Mesodermal cell (in vitro differentiated cells): ENCODE measurements around the gene CRYBA2.
A peak's percentile ranks its signal among the peaks of the same experiment; 100 is the strongest.

Experiments
- H3K27ac ChIP-seq: 2 replicates; pipeline ENCODE4 v1.7.0; 2013; ENCODE audit warnings: mild to moderate bottlenecking, low read depth, low read length, moderate library complexity; ENCODE audit not compliant: severe bottlenecking
- H3K36me3 ChIP-seq: 2 replicates; pipeline ENCODE4 v1.7.1; 2013; ENCODE audit warnings: mild to moderate bottlenecking, low read length, moderate library complexity; ENCODE audit not compliant: control insufficient read depth, insufficient read depth
- H3K4me1 ChIP-seq: one replicate; pipeline ENCODE4 v1.7.1; 2013; ENCODE audit warnings: mild to moderate bottlenecking, low read length; ENCODE audit not compliant: insufficient read depth, control insufficient read depth, poor library complexity, severe bottlenecking
- H3K4me3 ChIP-seq: 2 replicates; pipeline ENCODE4 v1.7.0; 2013; ENCODE audit warnings: low read length, control low read depth, mild to moderate bottlenecking; ENCODE audit not compliant: insufficient read depth, poor library complexity, severe bottlenecking; ENCODE audit errors: extremely low read depth
- H3K9me3 ChIP-seq: 2 replicates; pipeline ENCODE4 v1.7.1; 2013; ENCODE audit warnings: mild to moderate bottlenecking, low read length, moderate library complexity; ENCODE audit not compliant: control insufficient read depth
- WGBS, 2 experiments: methylation state at CpG; one replicate each; pipeline ENCODE4 v1.1.5; 2013; ENCODE audit warnings: missing lambda C conversion rate in 2 of 2; ENCODE audit not compliant: insufficient coverage in 2 of 2; 5-methylcytosine and 5-hydroxymethylcytosine counted together

Gene CRYBA2

DNA sequence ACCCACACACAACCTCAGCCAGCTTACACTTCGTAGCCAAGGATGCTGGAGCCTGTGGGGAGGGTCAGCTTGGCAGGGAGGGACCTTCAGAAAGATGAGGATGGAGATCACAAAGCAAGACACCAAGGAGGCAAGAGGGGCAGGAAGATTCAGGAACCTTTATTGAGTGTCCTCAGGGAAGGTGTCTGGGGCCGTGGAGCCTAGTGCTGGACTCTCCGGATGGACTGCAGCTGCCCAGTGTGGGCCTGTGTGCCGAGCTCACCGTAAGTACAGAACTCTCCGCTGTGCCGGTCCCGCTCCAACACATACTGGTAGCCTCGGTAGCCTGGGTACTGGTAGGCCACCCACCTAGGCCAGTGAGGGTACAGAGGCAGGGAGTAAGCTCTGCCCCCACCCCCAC lies 3.2 kb downstream of the CRYBA2 start:
- Histone ChIP-seq H3K36me3 (no peaks in the 10 kb centered on the region), H3K27ac (no peak overlapping the region), H3K4me1 (peaks cover 3% of the 10 kb centered on the region), H3K9me3 (no peaks in the 10 kb centered on the region), H3K4me3 (no peak overlapping the region)
- 16 to 26% methylated on average over 4 to 7 of the region's 9 CpGs for WGBS, 2 experiments

DNA sequence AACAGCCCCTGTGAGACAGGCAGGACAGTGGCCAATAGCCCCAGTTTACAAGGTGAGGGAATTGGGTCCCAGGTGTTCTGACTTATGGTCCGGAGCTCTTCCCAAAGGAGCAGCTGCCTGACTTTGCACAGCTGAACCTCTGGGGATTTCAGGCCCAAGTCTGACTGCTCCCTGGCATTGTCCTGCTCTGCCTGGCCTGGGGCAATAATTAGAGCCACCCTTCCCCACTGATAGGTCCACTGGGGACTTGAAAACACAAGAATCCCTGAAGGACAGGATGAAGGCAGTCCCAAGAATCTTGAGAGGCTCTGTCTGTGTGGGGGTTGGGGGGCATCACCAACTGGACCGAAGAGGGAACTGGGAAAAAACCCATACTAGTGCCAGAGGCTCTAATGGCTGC lies 4.6 kb downstream of the CRYBA2 start:
- Histone ChIP-seq H3K27ac (no peak overlapping the region), H3K4me3 (no peak overlapping the region), H3K4me1 (no peaks in the 10 kb centered on the region), H3K9me3 (no peaks in the 10 kb centered on the region), H3K36me3 (no peaks in the 10 kb centered on the region)
- 47 to 55% methylated on average over 1 to 2 of the region's 2 CpGs for WGBS, 2 experiments

DNA sequence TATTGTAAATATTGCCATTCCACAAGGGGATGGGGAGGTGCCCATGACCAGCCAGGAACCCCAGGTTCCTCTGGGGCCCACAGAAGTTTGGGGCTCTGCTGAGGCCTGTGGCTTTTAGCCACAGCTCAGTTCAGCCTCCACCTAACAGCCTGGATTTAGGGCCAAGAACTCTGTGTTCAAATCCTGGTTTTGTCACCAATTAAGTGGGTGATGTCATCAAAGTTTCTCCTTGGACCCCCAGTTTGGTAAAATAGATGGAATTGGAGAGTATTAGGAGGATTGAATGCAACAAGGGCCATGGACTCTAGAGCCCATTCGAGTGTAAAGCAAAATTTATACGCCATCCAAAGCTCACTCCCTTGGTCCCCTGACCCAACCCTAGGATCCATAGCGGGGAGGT lies 5.1 kb downstream of the CRYBA2 start:
- no peak overlapping the region for H3K4me3 ChIP-seq
- WGBS, 2 experiments: 66% methylated on average over 3 of the region's 3 CpGs; no CpG with 5 or more reads in 1 of the 2 experiments
- no peak overlapping the region for H3K27ac ChIP-seq
- no peaks in the 10 kb centered on the region for H3K4me1 ChIP-seq
- no peaks in the 10 kb centered on the region for H3K36me3 ChIP-seq
- H3K9me3 ChIP-seq: no peaks in the 10 kb centered on the region

DNA sequence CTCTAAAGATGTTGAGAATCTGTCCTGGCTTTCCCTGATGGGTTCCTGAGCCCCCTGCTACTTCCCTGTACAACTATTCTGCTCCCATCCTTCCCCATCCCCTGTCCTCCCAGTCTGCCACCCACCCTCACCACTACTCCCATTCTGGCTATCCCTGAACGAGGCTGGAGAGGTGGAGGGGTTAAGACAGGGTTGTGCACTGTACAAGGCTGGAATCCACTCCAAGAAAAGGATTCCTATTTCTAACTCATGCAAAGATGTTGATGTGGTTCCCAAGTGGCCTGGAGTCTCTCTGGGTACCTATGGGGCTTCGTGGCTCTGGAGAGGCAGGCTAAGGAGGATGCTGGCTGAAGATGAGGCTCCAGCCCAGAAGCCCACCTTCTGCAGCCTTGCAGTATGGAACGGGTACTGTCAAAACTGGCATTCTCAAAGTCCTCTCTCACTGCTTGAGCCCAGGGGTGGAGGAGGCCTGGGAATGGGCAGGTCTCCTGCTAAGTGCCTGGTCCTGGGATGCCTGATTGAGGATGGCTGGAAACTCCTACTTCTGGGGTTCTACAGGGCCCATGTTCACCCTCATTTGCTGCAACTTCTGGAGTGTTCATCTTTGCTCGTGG lies 7.0 kb downstream of the CRYBA2 start:
- 0 to 54% methylated on average over 1 to 2 of the region's 4 CpGs for WGBS, 2 experiments
- H3K4me3 ChIP-seq: no peak overlapping the region
- H3K36me3 ChIP-seq: no peaks in the 10 kb centered on the region
- no peaks in the 10 kb centered on the region for H3K9me3 ChIP-seq
- H3K4me1 ChIP-seq: peaks cover 3% of the 10 kb centered on the region
- no peak overlapping the region for H3K27ac ChIP-seq

DNA sequence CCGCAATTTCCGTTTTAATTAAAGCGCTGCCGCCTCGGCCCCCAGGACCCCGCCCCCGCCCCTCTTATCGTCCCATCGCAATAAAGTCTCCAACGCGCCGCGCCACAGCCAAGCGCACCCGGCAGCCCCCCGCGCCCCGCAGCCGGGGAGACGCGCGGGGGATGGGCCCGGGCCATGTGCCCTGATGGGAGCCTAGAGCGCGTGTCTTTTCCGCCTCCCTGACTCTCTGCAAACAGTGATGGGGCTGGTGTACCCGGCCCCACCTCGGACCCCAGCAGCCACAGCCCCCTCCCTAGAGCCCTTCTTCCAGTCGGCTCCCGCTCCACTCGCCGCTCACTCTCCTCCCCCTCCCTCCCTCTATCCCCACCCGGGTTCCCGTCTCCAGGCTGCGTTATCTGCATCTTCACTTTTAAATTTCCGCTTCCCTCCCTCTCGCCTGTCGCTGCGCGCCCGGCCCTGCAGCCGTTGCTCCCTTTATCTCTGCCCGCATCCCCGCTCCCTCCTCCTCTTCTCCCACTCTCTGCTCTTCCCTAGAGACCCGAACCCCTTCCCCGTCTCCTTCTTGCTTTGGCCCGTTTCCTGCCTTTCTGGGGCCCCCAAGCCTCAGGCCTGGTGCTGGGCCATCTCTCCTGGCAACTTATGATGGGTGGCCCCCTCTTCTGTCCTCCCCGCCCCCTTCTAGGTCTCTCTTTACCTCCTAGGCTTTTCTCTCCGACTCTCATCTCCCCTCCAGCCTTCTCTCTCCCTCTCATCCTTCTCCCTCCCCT lies 7.7 kb downstream of the CRYBA2 start:
- Histone ChIP-seq H3K36me3 (no peaks in the 10 kb centered on the region), H3K9me3 (no peaks in the 10 kb centered on the region), H3K4me1 (peaks cover 3% of the 10 kb centered on the region), H3K27ac (no peak overlapping the region), H3K4me3 (peak overlapping the region; percentile 22)
- 1% methylated on average over 35 to 43 of the region's 49 CpGs for WGBS, 2 experiments

- no peak within 1 kb of the TSS for H3K27ac ChIP-seq
- H3K36me3 ChIP-seq: no peaks in the 10 kb centered on the region
- 0% methylated on average over 12 to 17 of the region's 32 CpGs for WGBS, 2 experiments
- H3K4me3 ChIP-seq: peak within 1 kb of the TSS; percentile 22
- H3K4me1 ChIP-seq: peaks cover 3% of the 10 kb centered on the region
- no peaks in the 10 kb centered on the region for H3K9me3 ChIP-seq
These were observed 8.2 kb downstream of the CRYBA2 start, which contains the start of gene FEV for GRCh38 chr2:218985021-218985324. TSS of gene FEV (minus strand) at chr2:218985184. CDS start at chr2:218985075, 109 bp downstream.

GRCh38 chr2:218984239-218985020 lies 8.8 kb downstream of the CRYBA2 start:
- Histone ChIP-seq H3K4me3 (peak overlapping the region; percentile 22), H3K36me3 (no peaks in the 10 kb centered on the region)
- WGBS, 2 experiments: 1 to 2% methylated on average over 40 to 48 of the region's 50 CpGs

DNA sequence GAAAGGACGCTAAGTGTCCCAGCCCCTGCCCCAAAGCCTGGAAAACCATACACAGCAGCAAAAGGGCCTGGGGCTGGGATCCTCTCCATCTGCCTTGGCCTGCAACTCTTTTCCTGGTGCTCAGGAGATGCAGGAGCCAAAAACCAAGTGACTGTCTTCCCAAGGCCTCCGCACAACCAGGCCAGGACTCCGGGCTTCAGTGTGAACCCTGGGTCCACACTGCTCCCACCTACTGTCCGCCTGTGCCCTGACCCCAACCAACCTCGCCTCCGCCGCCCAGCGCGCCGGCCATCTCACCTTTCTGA lies 9.3 kb downstream of the CRYBA2 start:
- peaks cover 3% of the 10 kb centered on the region for H3K4me1 ChIP-seq
- no peaks in the 10 kb centered on the region for H3K36me3 ChIP-seq
- 7 to 17% methylated on average over 1 to 3 of the region's 10 CpGs for WGBS, 2 experiments
- H3K27ac ChIP-seq: no peak overlapping the region
- H3K9me3 ChIP-seq: no peaks in the 10 kb centered on the region
- peak overlapping the region; percentile 22 for H3K4me3 ChIP-seq

More at GRCh38 chr2:218984239-218985020, 8.8 kb downstream of the CRYBA2 start:
- peaks cover 3% of the 10 kb centered on the region for H3K4me1 ChIP-seq
- no peak overlapping the region for H3K27ac ChIP-seq
- no peaks in the 10 kb centered on the region for H3K9me3 ChIP-seq

DNA sequence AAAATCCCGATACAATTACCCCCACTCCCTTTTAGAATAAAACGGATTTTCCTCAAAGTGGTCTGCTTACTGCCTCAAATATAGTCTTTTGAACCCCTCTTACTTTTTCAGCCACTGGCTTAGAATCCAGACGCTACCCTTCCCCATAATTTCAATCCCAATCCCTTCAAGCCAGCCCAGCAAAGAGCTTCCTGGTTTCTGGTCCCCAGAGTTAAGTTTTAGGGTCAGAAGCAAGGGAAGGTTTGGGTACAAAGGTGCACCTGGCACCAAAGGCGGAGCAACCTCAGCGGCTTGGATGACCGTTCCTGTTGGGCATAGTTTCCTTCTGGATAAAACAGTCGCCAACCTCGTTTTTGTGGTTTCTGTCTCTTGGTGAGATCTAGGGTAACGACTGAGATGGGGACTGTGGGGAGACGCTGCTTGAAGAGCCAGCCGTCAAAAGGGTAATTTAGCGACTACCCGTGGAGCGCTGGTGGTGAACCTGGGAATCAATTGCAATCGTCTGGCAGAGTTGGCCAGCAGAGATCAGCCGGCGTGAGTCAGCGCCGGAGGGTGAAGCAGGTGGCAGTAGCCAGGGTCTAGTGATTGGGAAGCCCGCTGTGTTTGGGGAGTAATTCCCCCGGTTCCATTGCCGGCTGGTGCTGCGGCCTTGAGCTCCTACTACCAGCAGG lies 9.8 kb downstream of the CRYBA2 start:
- WGBS, 2 experiments: 1 to 7% methylated on average over 19 to 20 of the region's 23 CpGs
- Histone ChIP-seq H3K4me3 (no peak overlapping the region), H3K4me1 (peaks cover 3% of the 10 kb centered on the region), H3K9me3 (no peaks in the 10 kb centered on the region), H3K36me3 (no peaks in the 10 kb centered on the region), H3K27ac (no peak overlapping the region)

DNA sequence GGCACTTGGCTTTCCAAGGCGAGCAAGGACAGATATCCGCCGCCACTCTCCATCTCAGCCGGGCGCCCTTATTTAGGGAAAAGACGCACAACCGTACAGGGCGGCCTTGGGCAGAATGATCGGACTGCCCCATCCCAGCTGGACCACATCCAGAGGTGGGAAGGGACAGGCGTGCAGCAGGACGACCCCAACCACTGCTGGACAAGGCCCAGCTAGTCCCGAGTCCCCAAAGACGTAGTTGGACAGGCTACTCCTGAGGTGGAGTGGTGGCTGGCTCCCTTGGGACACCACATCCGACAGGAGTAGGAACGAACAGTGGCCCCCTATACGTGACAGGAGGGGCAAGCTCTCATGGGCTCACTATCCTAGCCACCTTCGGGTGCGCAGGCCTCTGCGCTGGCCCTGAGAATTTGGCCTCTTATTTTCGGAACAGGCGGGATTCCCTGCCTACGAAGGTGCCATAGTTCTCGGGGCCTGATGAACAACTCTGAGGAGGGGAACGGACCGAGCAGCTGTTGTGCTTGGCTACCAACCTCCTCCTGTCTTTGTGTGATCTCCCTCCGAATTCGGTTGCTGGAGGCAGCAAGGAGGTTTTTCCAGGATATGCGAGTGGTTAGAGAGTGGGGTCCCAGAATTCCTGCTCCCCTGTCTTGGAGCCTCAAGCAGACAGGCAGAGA lies 10.5 kb downstream of the CRYBA2 start:
- 7% methylated on average over 23 to 26 of the region's 28 CpGs for WGBS, 2 experiments
- H3K36me3 ChIP-seq: no peaks in the 10 kb centered on the region
- H3K4me1 ChIP-seq: peaks cover 3% of the 10 kb centered on the region
- H3K4me3 ChIP-seq: no peak overlapping the region
- H3K9me3 ChIP-seq: no peaks in the 10 kb centered on the region
- H3K27ac ChIP-seq: no peak overlapping the region
